ENCODE results near the gene RNF150.
"Not testable (repeated sequence)": the region's sequence is repeated elsewhere in the genome, so short reads cannot be mapped to it uniquely, and the experiment has no call there.

- not testable (repeated sequence) for TF ChIP-seq YY1 (tag by site-specific recombination; IDR thresholded peaks at IDR 0.05); ZNF274 (IDR thresholded peaks at IDR 0.05; ENCODE audit: low read length); ZNF274 (tag by site-specific recombination; IDR thresholded peaks at IDR 0.05; ENCODE audit: borderline replicate concordance)
These were observed 31.7 kb upstream of the RNF150 start for GRCh38 chr4:141165001-141165400.
